Urothelium cell line (cell line): ENCODE measurements around the gene DNAH12.

ENCODE experiments used
- DNase-seq: peaks from one replicate; pipeline ENCODE4 v3.0.0; 2011; ENCODE audit warnings: low spot score, mixed read lengths
- FAIRE-seq: peaks from 2 replicates; lab custom pipeline; 2011; peaks lifted over from hg19 to GRCh38; lab: Jason Lieb, UNC

The DNAH12 gene

GRCh38 chr3:57256844-57257243 is 287.3 kb downstream of the DNAH12 start:
- FAIRE-seq (no peak), DNase-seq (no peak)

GRCh38 chr3:57252404-57252803 is 291.7 kb downstream of the DNAH12 start:
- FAIRE-seq (no peak), DNase-seq (no peak)

- DNase-seq (no peak), FAIRE-seq (no peak)
These were observed 299.2 kb downstream of the DNAH12 start for GRCh38 chr3:57244946-57245345.
